Keratinocyte (primary cell): ENCODE results near the gene FMN2. TPM values are rescaled to one million over a fixed set of nuclear protein-coding genes. Genes with fewer than 3 reads are reported as not detected.

Experiments used
- DNase-seq: peaks from one replicate; pipeline ENCODE4 v3.0.0-alpha.2; 2011; ENCODE audit warnings: low read depth, missing footprints, low spot score
- FAIRE-seq: peaks from 2 replicates; lab custom pipeline; 2011; peaks lifted over from hg19 to GRCh38; lab: Jason Lieb, UNC
- H2AFZ ChIP-seq: 2 replicates; pipeline ENCODE4 v1.6.0; 2012; ENCODE audit warnings: low read length, control low read depth, inconsistent platforms; ENCODE audit not compliant: control insufficient read depth
- H3K27ac ChIP-seq: 2 replicates; pipeline ENCODE4 v1.5.1; 2011; ENCODE audit warnings: low read length; ENCODE audit not compliant: control insufficient read depth, insufficient read depth
- H3K27me3 ChIP-seq: 3 replicates; pipeline ENCODE4 v1.6.0; 2011; ENCODE audit warnings: low read length; ENCODE audit not compliant: control insufficient read depth, insufficient read depth; ENCODE audit errors: extremely low read depth
- H3K36me3 ChIP-seq, 2 experiments: 2 replicates in 1 of 2; 3 replicates in 1 of 2; pipeline ENCODE4 v1.5.1; 2011; ENCODE audit warnings: low read length in 2 of 2, mild to moderate bottlenecking in 1 of 2; ENCODE audit not compliant: control insufficient read depth in 2 of 2, insufficient read depth in 2 of 2; ENCODE audit errors: extremely low read depth in 1 of 2
- H3K4me1 ChIP-seq: 3 replicates; pipeline ENCODE4 v1.5.1; 2011; ENCODE audit warnings: low read length; ENCODE audit not compliant: control insufficient read depth, insufficient read depth; ENCODE audit errors: extremely low read depth
- H3K4me2 ChIP-seq: 3 replicates; pipeline ENCODE4 v1.6.0; 2011; ENCODE audit warnings: low read depth, low read length; ENCODE audit not compliant: control insufficient read depth, insufficient read depth; ENCODE audit errors: extremely low read depth
- H3K4me3 ChIP-seq, 3 experiments: fragments of 200-600 bp in 1 of 3; sonication (generic) in 1 of 3; 2 replicates in 2 of 3; 3 replicates in 1 of 3; pipeline ENCODE4 v1.5.1; 2011 to 2016; ENCODE audit warnings: low read length in 3 of 3, mild to moderate bottlenecking in 3 of 3, control low read depth in 2 of 3, inconsistent platforms in 1 of 3, low read depth in 1 of 3, mixed read lengths in 1 of 3, mixed run types in 1 of 3, moderate library complexity in 1 of 3; ENCODE audit not compliant: control insufficient read depth in 2 of 3, insufficient read depth in 2 of 3; ENCODE audit errors: extremely low read depth in 1 of 3
- H3K79me2 ChIP-seq: 2 replicates; pipeline ENCODE4 v1.6.0; 2012; ENCODE audit warnings: low read length; ENCODE audit not compliant: control insufficient read depth, insufficient read depth
- H3K9ac ChIP-seq: 3 replicates; pipeline ENCODE4 v1.6.0; 2011; ENCODE audit warnings: low read length; ENCODE audit not compliant: control insufficient read depth, insufficient read depth; ENCODE audit errors: extremely low read depth
- H3K9me1 ChIP-seq: 3 replicates; pipeline ENCODE4 v1.6.0; 2011; ENCODE audit warnings: low read length; ENCODE audit not compliant: control insufficient read depth, insufficient read depth; ENCODE audit errors: extremely low read depth
- H3K9me3 ChIP-seq: 2 replicates; pipeline ENCODE4 v1.5.1; 2012; ENCODE audit warnings: low read depth, low read length; ENCODE audit not compliant: control insufficient read depth
- H4K20me1 ChIP-seq: 3 replicates; pipeline ENCODE4 v1.6.0; 2011; ENCODE audit warnings: low read length; ENCODE audit not compliant: control insufficient read depth, insufficient read depth; ENCODE audit errors: extremely low read depth
- EZH2 ChIP-seq: IDR thresholded peaks from one replicate; pipeline ENCODE4 v1.6.1; 2012; ENCODE audit warnings: inconsistent platforms, mild to moderate bottlenecking, low read length, moderate library complexity
- dilution Hi-C: fragments of 300-500 bp; cut with MboI; formaldehyde crosslinking; loops from one replicate; pipeline ENCODE4 v1.7.0; 2020; ENCODE audit warnings: low sequenced_read_pairs; ENCODE audit not compliant: extremely low pct_ligation_motif_present
- polyA plus RNA-seq, 5 experiments: library from polyadenylated mRNA; depleted of rRNA in 3 of 5; stranded (reverse) in 3 of 5; stranded (forward) in 1 of 5; unstranded in 1 of 5; fragments of >200 nt; gene quantifications; 1 replicate in 1 of 5; 2 replicates in 3 of 5; 3 replicates in 1 of 5; pipeline versions ENCODE4 v1.2.1 to v1.2.3, GENCODE V29; 2011 to 2012; ENCODE audit warnings: missing spikeins in 2 of 5, low read depth in 1 of 5, low replicate concordance in 1 of 5
- TF ChIP-seq, protein P1 (sequence below), 3 experiments: IDR thresholded peaks in 1 of 3; conservative IDR thresholded peaks in 1 of 3; optimal IDR thresholded peaks in 1 of 3; 2 replicates in 2 of 3; 3 replicates in 1 of 3; pipeline versions ENCODE3 to v1.5.1; 2011; ENCODE audit warnings: low read length in 3 of 3, mild to moderate bottlenecking in 3 of 3, moderate library complexity in 2 of 3, control low read depth in 1 of 3, inconsistent platforms in 1 of 3; ENCODE audit not compliant: insufficient read depth in 2 of 3; ENCODE audit errors: extremely low read depth in 1 of 3

FMN2 gene
- polyA plus RNA-seq, 1 donor (not counting 4 experiments of a cell fraction or from before 2014, with no cell fraction given), result not detected

DNA sequence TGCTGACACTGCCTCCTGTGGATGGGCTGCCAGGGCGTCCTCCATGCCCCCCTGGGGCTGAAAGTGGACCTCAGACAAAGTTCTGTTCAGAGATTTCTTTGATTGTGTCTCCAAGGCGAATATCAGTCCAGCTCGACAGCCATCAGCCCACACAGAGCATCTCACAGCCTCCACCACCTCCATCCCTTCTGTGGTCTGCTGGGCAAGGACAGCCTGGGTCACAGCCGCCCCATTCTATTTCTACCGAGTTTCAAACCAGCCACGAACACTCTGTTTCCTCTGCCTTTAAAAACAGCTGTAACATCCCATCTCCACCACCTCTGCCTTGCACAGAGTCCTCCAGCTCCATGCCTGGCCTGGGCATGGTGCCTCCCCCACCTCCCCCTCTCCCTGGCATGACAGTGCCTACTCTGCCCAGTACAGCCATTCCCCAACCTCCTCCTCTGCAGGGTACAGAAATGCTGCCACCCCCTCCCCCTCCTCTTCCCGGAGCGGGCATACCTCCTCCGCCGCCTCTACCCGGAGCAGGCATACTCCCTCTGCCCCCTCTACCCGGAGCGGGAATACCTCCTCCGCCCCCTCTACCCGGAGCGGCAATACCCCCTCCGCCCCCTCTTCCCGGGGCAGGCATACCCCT is 115.5 kb downstream of the FMN2 start:
- no peak overlapping the region for H3K4me3 ChIP-seq
- H3K4me2 ChIP-seq, result no peak overlapping the region
- no peak for FAIRE-seq
- dilution Hi-C loops, result no loop called here
- no peaks in the 10 kb centered on the region for H3K4me1 ChIP-seq
- no peaks in the 10 kb centered on the region for H3K9me1 ChIP-seq
- H3K27ac ChIP-seq, result no peak overlapping the region
- no peaks in the 10 kb centered on the region for H3K9me3 ChIP-seq
- H3K9ac ChIP-seq, result no peak overlapping the region
- no peaks in the 10 kb centered on the region for H4K20me1 ChIP-seq
- no peaks in the 10 kb centered on the region for H3K79me2 ChIP-seq
- no peak overlapping the region for H2AFZ ChIP-seq
- H3K27me3 ChIP-seq, result no peaks in the 10 kb centered on the region
- DNase-seq, result no peak
- TF ChIP-seq, protein P1, sequence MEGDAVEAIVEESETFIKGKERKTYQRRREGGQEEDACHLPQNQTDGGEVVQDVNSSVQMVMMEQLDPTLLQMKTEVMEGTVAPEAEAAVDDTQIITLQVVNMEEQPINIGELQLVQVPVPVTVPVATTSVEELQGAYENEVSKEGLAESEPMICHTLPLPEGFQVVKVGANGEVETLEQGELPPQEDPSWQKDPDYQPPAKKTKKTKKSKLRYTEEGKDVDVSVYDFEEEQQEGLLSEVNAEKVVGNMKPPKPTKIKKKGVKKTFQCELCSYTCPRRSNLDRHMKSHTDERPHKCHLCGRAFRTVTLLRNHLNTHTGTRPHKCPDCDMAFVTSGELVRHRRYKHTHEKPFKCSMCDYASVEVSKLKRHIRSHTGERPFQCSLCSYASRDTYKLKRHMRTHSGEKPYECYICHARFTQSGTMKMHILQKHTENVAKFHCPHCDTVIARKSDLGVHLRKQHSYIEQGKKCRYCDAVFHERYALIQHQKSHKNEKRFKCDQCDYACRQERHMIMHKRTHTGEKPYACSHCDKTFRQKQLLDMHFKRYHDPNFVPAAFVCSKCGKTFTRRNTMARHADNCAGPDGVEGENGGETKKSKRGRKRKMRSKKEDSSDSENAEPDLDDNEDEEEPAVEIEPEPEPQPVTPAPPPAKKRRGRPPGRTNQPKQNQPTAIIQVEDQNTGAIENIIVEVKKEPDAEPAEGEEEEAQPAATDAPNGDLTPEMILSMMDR (optimal IDR thresholded peaks at IDR 0.05 in 1 of 3, IDR thresholded peaks at IDR 0.05 in 1 of 3, conservative IDR thresholded peaks at IDR 0.05 in 1 of 3; ENCODE audit: extremely low read depth in 1 of 3, insufficient read depth in 2 of 3, low read length in 3 of 3), result no peak
- TF ChIP-seq EZH2, result no peak
- no peaks in the 10 kb centered on the region for H3K36me3 ChIP-seq

DNA sequence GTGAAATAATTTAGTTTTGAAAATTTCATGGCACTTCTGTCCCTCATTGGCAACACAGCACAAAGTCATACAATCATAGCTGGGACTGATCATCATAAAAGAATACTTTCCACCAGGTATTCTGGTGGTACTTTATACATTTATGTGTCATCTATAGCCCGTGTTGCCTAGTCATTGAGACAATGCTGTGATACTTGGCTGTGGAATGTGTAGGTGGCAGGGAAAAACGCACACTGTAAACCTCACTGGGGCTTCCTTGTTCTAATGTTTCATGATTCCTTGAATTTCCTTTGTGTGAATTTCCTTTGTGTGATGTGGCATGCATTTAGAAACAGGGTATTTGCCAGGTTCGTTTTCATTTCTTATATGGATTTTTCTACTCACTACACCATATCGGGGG is 118.3 kb downstream of the FMN2 start:
- no peak overlapping the region for H3K27ac ChIP-seq
- H3K27me3 ChIP-seq, result no peaks in the 10 kb centered on the region
- FAIRE-seq (no peak), DNase-seq (no peak)
- H3K9me1 ChIP-seq, result no peaks in the 10 kb centered on the region
- H3K36me3 ChIP-seq, result no peaks in the 10 kb centered on the region
- no peaks in the 10 kb centered on the region for H4K20me1 ChIP-seq
- no peak overlapping the region for H3K4me2 ChIP-seq
- H3K9ac ChIP-seq, result no peak overlapping the region
- H3K4me1 ChIP-seq, result no peaks in the 10 kb centered on the region
- H3K79me2 ChIP-seq, result no peaks in the 10 kb centered on the region
- H2AFZ ChIP-seq, result no peak overlapping the region
- no peaks in the 10 kb centered on the region for H3K9me3 ChIP-seq
- dilution Hi-C loops, result no loop called here
- no peak overlapping the region for H3K4me3 ChIP-seq
- TF ChIP-seq, protein P1 (optimal IDR thresholded peaks at IDR 0.05 in 1 of 3, IDR thresholded peaks at IDR 0.05 in 1 of 3, conservative IDR thresholded peaks at IDR 0.05 in 1 of 3; ENCODE audit: extremely low read depth in 1 of 3, insufficient read depth in 2 of 3, low read length in 3 of 3), result no peak
- TF ChIP-seq EZH2, result no peak
